D341Med (cell line): ENCODE measurements around the gene PLEKHG4B.

Experiments
- DNase-seq: peaks from one replicate; pipeline ENCODE4 v3.0.0; 2012; ENCODE audit warnings: low spot score

Gene PLEKHG4B

DNA sequence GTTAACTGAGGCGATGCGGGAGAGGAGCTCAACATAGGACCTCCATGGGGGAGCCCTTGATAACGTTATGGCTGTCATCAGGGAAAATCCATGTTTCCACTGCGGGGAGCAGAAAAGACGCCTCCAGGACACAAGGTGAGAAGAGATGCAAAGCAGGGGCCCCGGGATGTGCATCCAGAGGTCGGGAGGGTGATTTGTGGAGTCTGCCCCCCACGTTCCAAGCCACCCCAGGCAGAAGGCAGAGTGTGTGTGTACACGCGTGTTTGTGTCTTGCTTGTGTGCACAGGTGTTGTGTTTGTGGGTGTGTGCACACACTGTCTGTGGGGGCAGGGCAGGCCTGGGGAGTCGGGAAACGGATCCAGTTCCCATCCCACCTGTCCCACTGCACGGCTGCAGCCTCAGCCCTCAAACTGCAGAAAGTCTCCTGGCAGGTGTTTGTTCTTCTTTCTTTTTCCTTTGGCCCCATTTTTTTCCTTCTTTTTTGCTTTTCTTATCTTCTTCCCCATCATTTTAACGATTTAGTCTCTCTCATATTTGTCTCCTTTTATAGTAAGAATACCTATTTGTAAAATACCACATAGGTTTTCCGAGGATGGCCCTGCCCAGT, 17.4 kb upstream of the PLEKHG4B start:
- DNase-seq = no peak

DNA sequence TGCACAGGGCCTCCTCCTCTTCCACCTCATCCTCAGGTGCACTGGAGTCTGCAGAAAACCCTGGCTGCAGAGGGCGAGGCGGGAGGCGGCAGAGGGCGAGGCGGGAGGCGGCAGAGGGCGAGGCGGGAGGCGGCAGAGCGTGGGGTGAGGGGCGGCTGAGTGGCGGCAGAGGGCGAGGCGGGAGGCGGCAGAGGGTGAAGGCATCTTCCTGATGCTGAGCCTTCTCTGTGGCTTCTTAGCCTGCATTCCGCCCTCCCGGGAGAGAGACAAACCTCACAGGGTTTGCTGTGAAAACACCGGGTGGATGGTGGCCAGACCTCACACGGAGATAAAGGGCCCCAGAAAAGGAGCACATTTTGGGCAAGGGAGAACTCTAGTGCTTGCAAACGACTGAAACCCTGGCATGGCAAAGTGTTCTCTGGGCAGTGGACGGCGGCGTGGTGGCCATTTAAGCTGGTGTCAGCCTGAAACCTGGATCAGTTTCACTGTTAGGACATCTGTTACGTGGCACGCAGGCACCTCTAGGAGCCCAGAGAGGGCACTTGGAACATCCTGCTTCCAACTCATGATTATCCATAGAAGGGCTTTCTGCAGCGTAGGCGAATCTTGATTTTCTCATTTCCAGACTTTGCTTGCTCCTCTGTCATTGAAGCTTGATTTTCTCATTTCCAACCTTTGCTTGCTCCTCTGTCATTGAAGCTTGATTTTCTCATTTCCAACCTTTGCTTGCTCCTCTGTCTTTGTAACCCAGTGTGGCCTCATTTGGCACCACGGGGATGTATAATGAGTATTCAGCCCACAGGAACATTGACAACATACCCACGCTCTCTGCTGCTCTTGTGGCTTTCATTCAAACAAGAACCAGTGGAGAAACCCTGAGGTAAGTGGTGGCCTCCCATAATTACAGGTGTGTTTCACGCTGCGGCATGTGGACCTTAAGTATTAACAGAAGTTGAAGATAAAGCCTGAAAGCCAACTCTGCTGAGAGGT, 16.3 kb upstream of the PLEKHG4B start:
- no peak for DNase-seq

DNA sequence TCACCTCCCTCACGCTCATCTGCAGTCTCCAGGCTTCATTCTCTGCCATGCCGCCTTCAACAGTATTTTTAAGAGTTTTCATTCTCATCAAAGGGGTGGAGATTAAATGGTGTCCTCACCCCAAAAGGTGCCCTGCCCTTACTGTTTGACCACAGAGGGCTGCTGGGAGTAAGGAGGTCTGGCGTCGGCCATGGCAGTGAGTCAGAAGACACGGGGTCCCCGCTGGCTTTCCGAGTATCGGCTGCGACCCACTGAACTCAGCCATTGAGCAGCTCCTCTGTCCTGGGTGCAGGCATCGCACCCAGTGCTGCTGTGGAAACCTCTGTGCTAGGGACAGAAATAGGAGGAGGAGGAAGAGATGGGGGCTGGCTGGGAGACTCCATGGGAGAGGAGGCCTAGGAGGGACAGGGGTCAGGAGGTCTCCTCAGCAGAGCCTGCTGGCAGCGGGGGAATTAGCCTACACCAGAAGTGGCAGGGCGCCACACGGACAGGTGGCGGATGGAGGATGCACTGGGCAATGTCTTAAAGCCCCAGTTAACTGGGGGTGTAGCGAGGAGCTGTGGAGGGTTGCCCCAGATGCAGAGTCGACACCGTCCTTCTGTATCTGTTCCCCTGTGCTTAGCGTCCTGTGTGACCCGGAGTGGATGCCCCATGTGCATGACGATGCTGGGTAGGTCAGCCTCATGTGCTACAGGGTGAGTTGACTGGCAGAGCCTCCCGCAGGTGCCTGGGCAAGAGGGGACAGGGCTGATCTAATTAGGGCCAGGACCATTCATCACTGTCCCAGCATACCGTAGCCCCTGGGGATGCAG, 15.4 kb upstream of the PLEKHG4B start:
- no peak for DNase-seq

DNA sequence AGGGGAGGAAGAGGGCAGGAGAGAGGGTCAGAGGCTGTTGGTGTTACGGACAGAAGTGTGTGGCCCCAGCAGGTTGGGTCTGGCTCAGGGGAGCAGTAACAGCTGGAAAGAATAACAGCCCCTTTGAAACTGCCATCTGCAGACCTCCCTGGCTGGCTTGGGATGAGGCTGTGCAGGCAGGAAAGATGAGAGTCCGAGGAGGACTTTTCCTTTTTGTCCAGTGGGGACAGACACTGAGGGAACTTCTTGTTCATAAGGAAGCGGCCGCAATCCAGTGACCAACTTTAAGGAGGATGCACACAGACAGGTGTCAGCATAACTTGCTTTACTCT, 14.8 kb upstream of the PLEKHG4B start:
- DNase-seq = no peak

DNA sequence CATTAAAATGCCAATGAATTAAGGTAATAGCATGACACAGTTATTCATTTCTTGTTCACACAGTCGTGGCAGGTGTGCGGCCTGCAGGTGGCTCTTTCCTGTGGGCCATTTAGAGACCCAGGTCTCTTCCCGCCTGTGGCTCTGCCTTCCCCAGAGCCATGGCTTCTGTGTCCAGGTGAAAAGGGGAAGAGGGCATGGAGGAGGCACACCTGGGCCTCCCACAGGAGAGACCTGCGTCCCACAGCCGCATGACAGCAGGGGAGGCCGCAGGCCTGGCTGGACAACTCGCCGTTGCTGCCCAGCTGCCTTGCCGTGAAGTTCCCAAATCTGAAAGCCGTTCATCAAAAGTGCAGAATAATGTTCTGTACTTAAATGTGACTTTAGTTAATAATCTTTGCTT, 14.4 kb upstream of the PLEKHG4B start:
- no peak for DNase-seq

DNA sequence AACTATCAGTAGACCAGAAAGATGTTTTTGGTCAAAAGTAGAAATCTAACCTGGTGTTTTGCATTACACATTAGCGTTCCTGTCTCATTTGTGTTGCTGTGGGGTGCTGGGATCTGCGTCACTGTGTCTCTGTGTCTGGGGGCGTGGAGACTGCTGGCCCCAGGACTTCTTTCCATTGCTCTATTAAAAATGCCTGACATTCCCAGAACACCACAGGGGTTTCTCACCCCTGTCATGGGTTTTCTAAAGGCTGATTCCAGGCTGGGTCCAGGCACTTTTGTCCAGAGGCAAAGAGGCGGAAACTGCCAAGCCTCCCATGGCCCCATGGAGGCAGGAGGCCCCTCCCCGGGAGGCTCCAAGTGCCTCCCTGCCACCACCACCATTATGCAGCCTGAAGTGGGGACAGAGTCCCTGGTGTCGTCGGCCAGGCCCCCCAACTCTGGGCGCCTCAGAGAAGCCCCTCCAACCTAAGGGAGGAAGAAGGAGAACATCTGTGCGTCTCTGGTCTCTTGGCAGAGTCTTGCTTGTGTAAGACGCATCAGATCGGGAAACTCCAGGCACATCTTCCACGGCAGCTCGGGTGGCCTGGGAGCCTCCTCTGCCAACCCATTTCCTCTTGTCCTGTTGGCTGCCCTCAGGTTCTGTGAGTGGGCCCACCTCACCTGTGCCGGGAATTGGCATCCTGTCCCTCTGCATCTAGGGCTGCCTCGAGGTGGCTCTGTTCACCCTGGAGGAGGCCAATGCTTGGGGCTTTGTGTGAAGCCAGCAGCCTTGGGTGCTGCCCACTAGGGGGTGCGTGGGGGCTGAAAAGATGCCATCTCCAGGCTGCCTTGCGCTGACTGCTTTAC, 13.8 kb upstream of the PLEKHG4B start:
- DNase-seq = peak; percentile 81

DNA sequence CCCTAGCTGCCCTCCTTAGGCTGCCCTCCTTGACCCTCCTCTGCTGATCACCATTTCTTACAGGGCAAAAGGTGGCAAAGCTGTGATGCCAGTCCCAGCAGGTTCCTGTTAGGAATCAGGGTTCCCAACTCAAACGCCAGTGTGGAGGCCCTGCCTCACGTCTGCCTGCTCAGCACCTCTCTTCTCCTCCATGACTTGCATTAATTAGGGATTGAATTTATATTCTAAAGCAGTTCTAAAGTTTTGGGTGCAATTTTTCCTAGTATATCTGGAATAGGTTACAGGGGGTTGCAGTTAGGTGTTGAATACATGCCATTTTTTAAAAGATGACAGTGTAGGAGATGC, 13.2 kb upstream of the PLEKHG4B start:
- no peak for DNase-seq

DNA sequence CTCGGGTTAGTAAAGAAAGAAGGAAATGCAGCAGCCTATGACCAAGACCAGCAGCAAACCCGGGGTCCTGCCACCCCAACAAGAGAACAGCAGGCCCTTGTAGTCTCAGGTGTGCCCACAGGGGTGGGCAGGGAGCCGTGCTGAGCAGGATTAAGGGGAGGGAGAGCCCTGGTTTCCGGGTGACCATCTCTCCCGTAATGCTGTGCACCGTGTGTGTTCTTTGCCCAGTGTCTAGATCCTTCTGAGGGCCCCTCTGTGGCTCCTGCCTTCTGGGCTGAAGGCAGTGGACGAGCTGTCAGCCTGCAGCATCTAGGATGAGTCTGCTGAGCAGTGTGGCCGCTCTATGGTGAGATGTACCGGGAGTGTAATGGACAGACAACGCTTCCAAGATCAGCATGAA, 12.7 kb upstream of the PLEKHG4B start:
- no peak for DNase-seq

DNA sequence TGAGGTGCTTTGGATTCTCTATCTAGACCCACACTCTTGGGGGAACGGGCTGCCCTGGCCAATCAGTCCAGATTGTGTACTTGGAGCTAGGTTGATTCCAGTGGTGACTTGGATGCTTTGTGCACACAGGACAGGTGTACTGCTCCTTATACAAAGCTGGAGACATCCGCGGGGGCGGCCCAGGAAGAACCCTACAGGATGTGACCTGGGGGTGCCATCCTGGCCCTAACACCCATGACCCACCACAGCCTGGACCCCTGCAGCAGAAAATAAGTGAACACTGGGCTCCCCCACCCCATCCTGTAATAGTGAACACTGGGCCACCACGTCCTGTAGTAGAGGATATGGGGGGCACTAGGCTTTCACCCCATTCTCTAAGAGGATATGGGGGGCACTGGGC, 12.1 kb upstream of the PLEKHG4B start:
- DNase-seq = no peak

DNA sequence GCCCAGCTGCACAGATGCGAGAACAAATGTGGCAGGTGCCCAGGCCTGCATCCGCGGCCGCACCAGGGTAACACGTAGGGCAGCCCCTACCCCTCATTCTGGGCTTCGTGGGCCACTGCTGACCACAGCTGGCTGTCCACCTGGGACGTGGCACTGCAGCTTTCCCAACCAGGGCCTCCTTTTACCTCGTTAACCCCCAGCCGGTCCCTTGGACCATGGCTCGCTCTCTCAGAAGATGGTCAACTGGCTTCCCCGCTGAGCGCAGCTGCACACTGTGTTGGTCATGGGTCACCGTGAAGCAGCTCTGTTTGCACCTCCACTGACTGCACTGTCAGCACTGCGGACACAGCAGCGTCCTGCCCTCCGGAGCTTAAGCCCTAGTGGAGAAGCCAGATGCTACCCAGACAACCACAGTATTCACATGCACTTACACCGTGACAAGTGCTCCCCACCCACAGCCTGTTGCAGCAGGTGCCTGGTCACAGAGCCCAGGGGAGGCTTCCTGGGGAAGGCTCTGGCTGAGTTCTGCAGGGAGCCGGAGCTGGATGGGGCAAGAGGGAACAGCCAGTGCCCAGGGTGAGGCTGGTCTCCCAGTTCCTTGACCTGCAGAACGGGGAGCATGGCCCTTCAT, 10.5 kb upstream of the PLEKHG4B start:
- DNase-seq = no peak

DNA sequence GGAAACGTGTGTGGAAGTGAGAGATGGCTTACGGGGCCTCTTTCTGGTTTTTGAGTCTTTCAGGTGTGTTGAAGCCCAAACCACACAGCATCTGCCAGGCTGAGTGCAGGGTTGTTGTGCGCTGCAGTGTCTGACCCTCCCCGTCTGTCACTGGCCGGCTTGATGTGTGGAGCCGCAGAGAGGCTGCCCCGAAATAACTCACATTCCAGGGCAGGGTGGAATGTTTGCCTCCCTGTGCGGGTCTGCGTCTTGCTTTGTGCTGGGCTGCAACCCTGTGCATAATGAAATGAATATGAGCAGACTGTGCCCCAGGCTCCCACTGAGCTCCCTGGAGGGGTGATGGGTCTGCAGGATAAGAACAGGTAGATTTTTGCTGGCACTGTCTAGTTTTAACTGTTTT, 9.9 kb upstream of the PLEKHG4B start:
- DNase-seq = no peak

DNA sequence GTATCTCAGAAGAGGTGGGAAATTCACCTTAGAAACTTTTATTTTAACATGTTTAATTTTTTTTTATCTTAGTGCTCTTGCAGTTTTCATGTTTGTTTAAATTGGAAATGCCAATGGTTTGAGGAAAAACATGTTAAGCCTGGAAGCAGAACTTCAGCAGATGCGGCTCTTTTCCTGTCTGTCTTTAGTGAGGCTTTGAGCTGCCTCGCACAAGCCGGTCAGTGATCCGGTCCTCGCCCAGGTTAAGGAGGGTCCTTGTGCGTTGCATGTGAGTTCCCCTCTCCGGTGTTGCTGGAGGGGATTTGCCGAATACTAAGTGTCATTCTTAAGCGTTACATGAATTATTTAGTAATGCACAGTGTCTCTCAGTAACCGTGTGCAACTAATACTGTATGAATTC, 9.4 kb upstream of the PLEKHG4B start:
- no peak for DNase-seq

DNA sequence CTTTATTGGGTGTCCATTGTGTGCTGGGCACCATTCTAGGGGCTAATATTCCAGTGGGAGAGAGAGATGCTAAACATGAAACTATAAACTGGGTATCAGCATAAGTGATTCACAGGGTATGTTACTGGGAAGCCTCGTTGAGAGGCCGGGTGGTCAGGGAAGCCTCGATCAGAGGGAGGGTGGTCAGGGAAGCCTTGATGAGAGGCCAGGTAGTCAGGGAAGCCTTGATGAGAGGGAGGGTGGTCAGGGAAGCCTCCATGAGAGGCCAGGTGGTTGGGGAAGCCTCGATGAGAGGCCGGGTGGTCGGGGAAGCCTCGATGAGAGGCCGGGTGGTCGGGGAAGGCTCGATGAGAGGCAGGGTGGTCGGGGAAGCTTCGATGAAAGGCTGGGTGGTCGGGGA, 8.9 kb upstream of the PLEKHG4B start:
- no peak for DNase-seq

DNA sequence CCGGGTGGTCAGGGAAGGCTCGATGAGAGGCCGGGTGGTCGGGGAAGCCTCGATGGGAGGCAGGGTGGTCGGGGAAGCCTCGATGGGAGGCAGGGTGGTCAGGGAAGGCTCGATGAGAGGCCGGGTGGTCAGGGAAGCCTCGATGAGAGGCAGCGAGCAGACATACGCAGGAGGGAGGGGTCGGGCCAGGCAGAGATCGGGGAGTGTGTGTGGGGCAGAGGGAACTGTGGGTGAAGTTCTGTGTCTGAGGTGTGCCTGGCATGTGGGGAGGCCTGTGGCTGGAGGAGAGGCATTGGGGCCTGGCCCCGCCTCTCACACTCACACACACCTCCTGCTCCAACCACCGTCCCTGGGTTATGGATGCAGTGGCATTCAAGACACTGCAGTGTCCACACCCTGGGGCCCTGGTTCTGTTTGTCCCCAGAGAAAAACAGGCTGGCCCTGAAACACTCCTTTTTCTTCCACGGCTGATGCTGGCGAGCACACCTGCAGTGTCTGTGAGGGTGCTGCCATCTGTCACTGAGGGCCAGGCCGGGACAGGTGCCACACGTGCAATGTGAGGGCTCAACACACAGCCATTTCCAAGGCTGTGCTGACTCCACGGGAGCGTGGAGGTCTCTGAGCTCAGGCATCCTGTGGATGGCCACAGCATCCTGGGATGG, 6.5 kb upstream of the PLEKHG4B start:
- no peak for DNase-seq

DNA sequence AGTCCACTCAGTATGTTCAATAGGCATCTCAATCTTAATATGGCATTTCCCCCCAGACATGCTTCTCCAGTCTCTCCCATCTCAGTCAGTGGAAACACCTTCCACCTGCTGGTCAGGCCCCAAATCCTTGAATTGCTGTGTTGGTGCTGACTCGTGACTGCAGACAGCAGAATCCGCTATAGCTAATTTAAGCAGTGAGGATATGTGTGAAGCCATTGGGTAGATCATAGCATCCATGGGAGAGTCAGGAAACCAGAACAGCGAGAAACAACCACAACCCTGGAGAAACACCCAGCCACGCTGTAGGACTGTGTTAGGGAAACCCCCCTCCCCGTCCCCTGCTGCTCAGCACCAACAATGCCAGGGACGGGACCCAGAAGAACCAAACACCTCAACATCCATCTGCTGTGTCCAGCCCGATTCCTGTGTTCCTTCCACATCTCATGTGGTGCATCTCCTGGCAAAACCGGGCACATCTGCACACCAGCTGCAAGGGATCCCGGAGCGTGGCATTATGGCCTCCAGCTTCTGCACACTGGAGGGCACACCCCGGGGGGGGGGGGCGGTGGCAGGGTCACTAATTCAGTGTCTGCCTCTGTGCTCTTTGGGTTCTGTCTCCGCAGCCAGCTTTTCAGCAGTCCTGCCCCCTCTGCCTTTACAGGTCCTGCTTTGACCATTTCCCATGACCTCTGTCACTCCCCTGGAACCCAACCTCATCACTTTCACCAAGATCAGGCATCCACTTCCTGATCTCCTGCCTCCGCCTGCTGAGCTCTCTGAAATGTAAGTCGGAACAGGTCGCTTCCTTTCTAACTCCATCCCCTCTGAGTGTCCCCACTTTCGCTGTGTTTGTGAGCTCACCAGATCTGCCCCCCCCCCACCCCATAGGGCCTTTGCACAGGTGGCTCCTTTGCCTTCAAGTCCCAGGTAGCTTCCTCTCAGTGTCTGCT, 2.4 kb upstream of the PLEKHG4B start:
- DNase-seq = peak; percentile 3

DNA sequence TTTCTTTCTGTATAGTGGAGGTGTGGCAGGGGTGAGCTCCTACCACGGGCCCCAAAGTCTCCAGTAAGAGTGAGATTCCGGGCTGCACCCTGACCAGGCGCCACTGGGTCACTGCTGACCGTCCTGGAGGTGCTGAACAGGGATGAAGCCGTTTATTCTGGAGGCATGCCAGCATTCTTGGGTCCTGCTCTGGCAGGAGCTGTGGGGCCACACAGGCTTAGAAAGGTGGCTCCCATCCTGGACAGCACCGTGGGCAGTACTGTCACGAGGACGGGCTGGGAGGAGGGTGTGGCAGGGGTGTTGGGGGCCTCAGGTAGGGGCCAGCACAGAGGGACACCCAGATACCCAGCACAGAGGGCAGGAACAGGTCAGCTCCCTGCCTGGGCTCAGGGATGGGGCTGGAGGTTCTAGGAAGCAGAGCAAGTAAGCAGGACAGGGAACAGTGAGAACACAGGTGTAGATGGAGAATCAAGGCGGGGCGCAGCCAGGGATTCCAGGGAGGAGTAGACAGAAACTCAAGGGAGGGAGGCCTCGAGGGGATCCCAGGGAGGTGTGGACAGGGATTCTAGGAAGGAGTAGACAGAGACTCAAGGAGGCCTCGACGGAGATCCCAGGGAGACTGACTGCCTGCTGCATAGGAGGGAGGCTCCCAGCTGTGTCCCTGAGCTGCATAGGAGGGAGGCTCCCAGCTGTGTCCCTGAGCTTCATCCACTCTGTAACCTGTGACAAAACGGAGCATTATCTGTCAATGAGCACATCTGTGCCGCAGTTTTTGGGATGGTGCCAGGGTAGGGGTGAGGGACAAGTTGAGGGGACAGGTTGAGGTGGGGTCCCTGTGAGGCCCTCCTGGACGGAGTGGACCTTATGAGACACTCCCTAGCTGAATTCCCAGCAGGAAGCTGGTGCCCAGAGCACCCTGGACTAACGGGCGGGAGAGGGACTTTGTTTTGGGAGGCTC, 1.1 kb upstream of the PLEKHG4B start:
- DNase-seq = no peak

DNA sequence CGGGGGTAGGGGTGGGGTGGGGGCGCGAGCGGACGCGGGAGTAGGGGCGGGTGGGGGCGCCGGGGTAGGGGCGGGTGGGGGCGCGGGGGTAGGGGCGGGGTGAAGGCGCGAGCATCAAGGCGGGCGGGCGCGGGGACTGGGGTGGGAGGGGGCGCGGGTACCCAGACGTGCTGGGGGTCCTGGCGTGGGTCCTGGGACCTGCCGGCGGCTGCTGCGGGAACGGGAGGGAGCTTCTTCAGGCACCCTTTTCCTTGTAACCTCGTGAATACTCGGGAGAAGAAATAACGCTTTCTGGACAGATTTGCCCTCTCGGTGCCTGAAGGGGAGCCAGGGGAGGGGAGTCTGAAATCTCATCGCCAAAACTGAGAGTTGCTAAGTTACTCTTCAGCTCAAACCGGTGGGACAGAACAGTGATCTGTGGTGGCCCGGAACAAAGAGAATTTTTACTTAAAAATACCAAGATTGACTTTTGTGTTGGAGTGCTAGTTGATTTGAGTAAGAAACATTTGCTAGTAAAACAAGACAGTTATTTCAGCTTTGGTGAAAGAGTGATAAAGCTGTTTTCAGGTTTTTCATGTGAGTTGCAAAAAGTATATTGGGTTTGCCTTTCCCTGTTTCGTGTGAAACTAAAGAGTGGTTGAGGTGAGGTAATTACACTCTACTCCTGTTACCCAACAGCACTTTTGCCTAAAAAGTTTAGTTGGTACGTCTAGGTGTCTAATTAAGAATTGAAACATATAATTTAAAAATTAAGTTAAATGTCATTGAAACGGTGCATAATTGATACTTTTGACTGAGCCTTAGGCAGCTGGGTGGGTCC, 643 bp downstream of the PLEKHG4B start:
- no peak for DNase-seq
